GM18507 (cell line): ENCODE measurements around the gene MED16.
"Not testable (repeated sequence)": the region's sequence is repeated elsewhere in the genome, so short reads cannot be mapped to it uniquely, and the experiment has no call there.

Source experiments
- DNase-seq: peaks from one replicate; pipeline ENCODE4 v3.0.0; 2011; ENCODE audit warnings: low read depth; ENCODE audit not compliant: insufficient read length; ENCODE audit errors: extremely low spot score
- FAIRE-seq: peaks from 2 replicates; lab custom pipeline; 2011; peaks lifted over from hg19 to GRCh38; lab: Jason Lieb, UNC

The MED16 gene

DNA sequence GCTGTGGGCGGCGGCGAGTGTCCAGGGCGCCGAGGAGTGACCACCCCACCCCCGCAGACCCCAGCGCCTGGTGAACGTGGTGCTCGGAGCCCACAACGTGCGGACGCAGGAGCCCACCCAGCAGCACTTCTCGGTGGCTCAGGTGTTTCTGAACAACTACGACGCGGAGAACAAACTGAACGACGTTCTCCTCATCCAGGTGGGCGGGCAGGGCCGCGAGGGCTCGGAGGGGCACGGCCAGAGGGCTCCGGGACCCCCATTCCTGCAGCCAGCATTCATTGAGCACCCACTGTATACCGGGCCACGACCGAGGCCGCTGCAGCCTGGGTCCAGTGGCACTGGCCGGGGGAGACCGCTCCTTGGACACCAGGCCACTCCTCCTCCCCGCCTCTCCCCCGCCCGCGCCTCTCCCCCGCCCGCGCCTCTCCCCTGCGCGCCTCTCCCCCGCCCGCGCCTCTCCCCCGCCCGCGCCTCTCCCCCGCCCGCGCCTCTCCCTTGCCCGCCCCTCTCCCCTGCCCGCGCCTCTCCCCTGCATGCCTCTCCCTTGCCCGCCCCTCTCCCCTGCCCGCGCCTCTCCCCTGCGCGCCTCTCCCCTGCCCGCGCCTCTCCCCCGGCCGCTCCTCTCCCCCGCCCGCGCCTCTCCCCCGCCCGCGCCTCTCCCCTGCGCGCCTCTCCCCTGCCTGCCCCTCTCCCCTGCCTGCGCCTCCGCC is 49.0 kb downstream of the MED16 start:
- FAIRE-seq: no peak
- no peak for DNase-seq

GRCh38 chr19:843180-843835 is 49.7 kb downstream of the MED16 start:
- FAIRE-seq (no peak), DNase-seq (no peak)

- not testable (repeated sequence) for DNase-seq, FAIRE-seq
Observed at GRCh38 chr19:842802-843179, 50.2 kb downstream of the MED16 start.

DNA sequence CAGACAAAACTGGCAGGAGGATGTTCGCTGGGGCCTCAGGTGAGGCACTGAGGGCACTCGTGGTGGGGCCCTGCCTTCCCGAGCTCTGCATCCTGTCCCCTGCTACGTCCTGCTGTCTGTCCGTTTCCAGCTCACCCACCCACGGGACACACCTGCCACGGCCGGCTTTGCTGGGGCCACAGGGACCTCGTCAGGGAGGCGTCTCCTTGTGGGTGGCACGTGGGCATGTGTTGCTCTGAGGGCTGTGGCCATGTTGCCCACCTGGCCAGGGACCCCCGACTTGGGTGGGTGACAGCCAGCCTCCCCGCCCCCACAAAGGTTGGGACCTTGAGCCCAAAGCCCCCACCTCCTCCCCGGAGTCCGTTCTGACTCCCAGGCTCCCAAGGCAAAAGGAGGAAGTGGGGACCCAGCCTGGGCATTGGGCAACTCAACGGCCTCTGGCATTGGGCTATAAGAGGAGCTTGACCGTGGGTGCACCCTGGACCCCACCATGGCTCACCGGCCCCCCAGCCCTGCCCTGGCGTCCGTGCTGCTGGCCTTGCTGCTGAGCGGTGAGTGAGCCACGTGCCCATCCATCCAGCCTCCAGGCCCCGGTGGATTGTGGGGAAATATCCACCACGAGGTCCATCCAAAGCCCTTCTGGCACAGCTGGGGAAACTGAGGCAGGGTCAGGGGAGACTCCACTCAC is 52.3 kb downstream of the MED16 start, which contains the start of gene PRTN3:
Gene PRTN3, plus strand, starts transcription at position 481 of the 688 bp plus-strand sequence. Its CDS starts 10 bp downstream, at position 491.
- DNase-seq: no peak
- FAIRE-seq: no peak

- FAIRE-seq: no peak
Observed at GRCh38 chr19:835210-835810, 57.7 kb downstream of the MED16 start.

GRCh38 chr19:834216-834615 is 58.8 kb downstream of the MED16 start:
- FAIRE-seq (no peak), DNase-seq (no peak)

More at GRCh38 chr19:835210-835810, 57.7 kb downstream of the MED16 start:
- no peak for DNase-seq

GRCh38 chr19:831407-832369 is 61.3 kb downstream of the MED16 start:
- DNase-seq (no peak), FAIRE-seq (no peak)

DNA sequence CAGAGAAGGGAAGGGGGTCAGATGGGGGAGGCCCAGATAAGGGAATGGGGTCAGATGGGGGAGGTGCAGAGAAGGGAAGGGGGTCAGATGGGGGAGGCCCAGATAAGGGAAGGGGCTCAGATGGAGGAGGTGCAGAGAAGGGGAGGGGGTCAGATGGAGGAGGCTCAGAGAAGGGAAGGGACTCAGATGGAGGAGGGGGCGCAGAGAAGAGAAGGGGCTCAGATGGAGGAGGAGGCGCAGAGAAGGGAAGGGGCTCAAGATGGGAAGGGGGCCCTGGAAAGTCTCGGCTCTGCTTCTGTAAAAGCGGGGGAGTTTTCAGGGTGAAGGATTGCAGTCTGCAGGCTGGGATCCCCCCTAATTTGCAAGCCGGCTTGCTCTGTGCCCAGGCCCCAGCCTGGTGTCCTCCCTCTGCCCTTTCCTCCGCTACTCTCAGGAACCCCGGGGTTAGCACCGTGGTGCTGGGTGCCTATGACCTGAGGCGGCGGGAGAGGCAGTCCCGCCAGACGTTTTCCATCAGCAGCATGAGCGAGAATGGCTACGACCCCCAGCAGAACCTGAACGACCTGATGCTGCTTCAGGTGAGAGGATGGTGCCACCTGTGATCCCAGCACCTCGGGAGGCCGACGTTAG is 63.7 kb downstream of the MED16 start:
- DNase-seq (no peak), FAIRE-seq (no peak)

DNA sequence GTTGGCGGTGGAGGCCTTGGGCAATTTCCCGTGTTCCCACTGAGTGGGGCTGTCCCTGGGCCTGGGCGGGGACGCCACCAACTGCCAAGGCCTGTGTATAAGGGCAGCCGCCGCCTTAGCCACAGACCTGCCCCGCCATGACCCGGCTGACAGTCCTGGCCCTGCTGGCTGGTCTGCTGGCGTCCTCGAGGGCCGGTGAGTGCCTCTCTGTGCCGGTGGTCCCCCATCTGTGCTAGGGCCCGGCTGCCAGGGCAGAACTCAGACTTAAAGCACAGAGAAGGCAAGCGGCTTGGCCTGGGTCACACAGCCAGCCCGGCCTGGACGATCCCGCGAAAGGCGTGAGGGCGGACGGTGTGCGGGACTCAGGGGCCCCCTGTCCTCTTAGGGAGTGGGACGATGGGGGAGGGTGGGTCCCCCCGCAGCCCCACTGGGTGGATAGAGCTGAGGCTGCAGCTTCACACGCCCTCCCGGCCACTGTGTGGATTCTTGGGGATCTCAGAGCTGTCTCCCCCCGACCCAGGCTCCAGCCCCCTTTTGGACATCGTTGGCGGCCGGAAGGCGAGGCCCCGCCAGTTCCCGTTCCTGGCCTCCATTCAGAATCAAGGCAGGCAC is 65.2 kb downstream of the MED16 start, which contains the start of gene AZU1:
Gene AZU1, plus strand, starts transcription at position 128 of the 612 bp plus-strand sequence. Its CDS starts 10 bp downstream, at position 138.
- no peak for FAIRE-seq
- DNase-seq: no peak

- DNase-seq (no peak), FAIRE-seq (no peak)
Observed at GRCh38 chr19:827314-827709, 65.7 kb downstream of the MED16 start.

- FAIRE-seq: no peak
Observed at GRCh38 chr19:825897-826644, 66.9 kb downstream of the MED16 start.

GRCh38 chr19:824885-825284 is 68.1 kb downstream of the MED16 start:
- no peak for FAIRE-seq

More at GRCh38 chr19:825897-826644, 66.9 kb downstream of the MED16 start:
- DNase-seq: no peak

DNA sequence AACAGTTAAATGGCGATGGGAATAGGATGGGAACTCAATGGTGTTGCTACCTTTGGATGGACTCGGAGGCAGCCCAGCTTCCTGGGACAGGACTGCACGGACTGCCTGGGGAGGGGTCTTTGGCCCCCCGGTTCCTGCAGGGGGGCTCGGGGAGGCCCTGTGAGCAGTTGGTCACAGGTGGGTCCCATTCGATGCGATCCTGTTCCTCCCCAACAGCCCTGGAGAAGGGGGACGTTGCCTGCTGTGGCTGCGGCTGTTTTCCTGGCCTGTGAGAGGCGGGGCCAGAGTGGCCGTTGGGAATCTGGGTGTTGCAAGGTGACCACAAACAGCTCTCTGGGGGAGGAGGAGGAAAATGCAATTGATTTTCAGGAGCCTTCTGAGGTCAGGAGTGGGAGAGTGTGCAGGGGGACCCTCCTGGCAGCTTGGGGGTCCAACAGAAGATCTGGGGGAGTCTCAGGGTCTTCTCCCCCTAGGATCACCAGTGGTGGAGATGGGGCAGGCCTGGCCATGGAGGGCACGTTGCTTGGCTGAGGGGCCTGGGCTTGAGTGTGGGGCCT is 69.3 kb downstream of the MED16 start:
- DNase-seq (no peak), FAIRE-seq (no peak)

More at GRCh38 chr19:824885-825284, 68.1 kb downstream of the MED16 start:
- no peak for DNase-seq

- DNase-seq (no peak), FAIRE-seq (no peak)
Observed at GRCh38 chr19:821825-822503, 71.0 kb downstream of the MED16 start, which contains the start of gene PLPPR3. Gene PLPPR3 (minus strand): TSS chr19:821955. CDS start chr19:821559, 396 bp downstream.

DNA sequence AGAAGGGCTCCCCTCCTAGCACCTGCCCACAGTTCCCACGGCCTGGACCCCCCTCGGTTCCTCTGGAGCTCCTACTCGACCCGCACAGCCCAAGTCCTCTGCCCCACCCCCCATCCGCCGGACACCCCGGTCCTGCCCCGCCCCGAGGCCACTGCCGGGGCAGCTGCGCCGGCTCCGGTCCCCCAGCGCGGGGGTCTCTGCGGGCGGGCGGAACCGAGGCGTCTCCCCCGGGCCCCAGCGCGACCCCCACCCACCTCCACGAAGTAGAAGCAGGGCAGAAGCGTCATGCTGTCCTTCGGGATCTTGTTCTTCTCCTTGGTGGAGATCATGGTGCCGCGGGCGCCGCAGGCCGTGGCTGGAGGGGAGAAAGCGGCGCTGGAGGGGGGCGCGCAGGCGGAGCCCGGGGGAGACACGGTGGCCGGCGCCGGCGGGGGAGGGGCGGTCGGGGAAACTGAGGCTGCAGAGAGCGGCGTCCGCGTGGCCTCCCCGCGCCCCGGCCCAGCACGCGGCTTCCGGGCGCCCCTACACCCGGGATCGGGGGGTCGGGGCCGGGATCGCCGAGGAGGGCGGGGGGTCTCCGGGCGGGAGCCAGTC is 71.7 kb downstream of the MED16 start:
- FAIRE-seq: no peak
- no peak for DNase-seq

DNA sequence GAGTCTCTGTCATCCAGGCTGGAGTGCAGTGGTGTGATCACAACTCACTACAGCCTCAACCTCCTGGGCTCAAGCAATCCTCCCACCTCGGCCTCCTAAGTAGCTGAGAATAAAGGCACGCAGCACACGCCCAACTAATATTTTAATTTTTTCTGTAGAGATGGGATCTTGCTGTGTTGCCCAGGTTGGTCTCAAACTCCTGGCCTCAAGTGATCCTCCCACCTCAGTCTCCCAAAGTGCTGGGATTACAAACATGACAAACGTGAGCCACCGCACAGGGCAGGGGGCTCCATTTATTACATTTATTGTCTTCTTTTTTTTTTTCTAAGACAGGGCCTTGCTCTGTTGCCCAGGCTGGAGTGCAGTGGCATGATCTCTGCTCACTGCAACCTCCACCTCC is 72.8 kb downstream of the MED16 start:
- DNase-seq, FAIRE-seq: not testable (repeated sequence)
